Measurements from ENCODE around the gene DST.

DNA sequence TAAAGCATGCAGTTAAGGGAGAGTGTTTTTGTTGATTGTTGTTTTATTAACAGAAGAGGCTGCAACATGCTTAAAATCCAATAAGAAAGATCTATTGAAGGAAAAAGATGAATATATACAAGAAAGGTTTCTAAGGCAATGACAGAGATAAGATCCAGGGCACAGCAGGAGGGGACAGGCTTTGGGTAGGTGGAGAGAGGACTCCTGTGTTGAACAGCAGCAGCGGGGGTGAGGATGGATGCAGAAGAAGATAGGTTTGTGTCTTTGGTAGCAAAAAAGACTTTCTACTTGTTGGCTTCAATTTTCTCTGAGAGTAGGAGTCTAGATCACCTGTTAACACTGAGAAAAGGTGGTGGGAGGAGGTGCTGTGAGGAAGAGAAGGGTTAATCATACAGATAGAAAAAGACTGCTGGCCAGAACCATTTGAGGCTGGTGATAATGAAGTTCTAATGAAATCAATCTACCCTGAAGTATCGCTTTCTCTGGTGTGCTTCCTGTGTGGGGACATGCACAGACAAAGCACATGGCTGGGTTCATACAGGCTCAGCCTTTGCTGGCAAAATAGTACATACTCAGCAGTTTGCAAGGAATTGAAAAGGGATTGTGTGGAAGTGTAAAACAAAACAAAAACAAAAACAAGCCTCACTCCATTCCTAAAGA is 17.2 kb upstream of the DST start:
- TF ChIP-seq, protein P1, sequence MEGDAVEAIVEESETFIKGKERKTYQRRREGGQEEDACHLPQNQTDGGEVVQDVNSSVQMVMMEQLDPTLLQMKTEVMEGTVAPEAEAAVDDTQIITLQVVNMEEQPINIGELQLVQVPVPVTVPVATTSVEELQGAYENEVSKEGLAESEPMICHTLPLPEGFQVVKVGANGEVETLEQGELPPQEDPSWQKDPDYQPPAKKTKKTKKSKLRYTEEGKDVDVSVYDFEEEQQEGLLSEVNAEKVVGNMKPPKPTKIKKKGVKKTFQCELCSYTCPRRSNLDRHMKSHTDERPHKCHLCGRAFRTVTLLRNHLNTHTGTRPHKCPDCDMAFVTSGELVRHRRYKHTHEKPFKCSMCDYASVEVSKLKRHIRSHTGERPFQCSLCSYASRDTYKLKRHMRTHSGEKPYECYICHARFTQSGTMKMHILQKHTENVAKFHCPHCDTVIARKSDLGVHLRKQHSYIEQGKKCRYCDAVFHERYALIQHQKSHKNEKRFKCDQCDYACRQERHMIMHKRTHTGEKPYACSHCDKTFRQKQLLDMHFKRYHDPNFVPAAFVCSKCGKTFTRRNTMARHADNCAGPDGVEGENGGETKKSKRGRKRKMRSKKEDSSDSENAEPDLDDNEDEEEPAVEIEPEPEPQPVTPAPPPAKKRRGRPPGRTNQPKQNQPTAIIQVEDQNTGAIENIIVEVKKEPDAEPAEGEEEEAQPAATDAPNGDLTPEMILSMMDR (IDR thresholded peaks at IDR 0.05; ENCODE audit: control extremely low read depth in 1 of 3, insufficient read depth in 1 of 3, low read depth in 1 of 3, low read length in 3 of 3), result no peak
- TF ChIP-seq, protein P2, sequence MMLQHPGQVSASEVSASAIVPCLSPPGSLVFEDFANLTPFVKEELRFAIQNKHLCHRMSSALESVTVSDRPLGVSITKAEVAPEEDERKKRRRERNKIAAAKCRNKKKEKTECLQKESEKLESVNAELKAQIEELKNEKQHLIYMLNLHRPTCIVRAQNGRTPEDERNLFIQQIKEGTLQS (IDR thresholded peaks at IDR 0.05; ENCODE audit: insufficient read depth, low read depth, low read length), result no peak
